Type B pancreatic cell (in vitro differentiated cells): Measurements from ENCODE around the gene SCGB3A2. TPM values are rescaled to one million over a fixed set of nuclear protein-coding genes. Genes with fewer than 3 reads are reported as not detected.

Experiments used
- DNase-seq: peaks from one replicate; pipeline ENCODE4 v3.0.0; 2021; ENCODE audit warnings: mixed read lengths; ENCODE audit not compliant: unreplicated experiment; ENCODE audit errors: extremely low spot score
- H3K27ac Mint-ChIP-seq: 2 replicates; pipeline ENCODE4 v1.8.0; 2021; ENCODE audit warnings: mild to moderate bottlenecking, mixed read lengths
- H3K27me3 Mint-ChIP-seq: 2 replicates; pipeline ENCODE4 v1.8.0; 2021; ENCODE audit warnings: mixed read lengths
- H3K36me3 Mint-ChIP-seq: 2 replicates; pipeline ENCODE4 v1.8.0; 2021; ENCODE audit warnings: mixed read lengths
- H3K4me1 Mint-ChIP-seq: one replicate; pipeline ENCODE4 v1.8.0; 2021; ENCODE audit warnings: mixed read lengths; ENCODE audit not compliant: unreplicated experiment
- H3K4me3 Mint-ChIP-seq: 2 replicates; pipeline ENCODE4 v1.8.0; 2021; ENCODE audit warnings: mild to moderate bottlenecking, mixed read lengths
- H3K9me3 Mint-ChIP-seq: 2 replicates; pipeline ENCODE4 v1.8.0; 2021; ENCODE audit warnings: mixed read lengths
- total RNA-seq: library from RNA; stranded (reverse); gene quantifications from 2 replicates; pipeline ENCODE4 v1.2.1, GENCODE V29; 2021; ENCODE audit warnings: low replicate concordance
- TF ChIP-seq, protein P1 (sequence below): fragments of 200-600 bp; sonication (generic); conservative IDR thresholded peaks from 2 replicates; pipeline ENCODE4 v1.5.0; 2021; ENCODE audit warnings: antibody characterized with exemption, mild to moderate bottlenecking

SCGB3A2 gene
- total RNA-seq, 1 donor from 2014 or later: not detected

DNA sequence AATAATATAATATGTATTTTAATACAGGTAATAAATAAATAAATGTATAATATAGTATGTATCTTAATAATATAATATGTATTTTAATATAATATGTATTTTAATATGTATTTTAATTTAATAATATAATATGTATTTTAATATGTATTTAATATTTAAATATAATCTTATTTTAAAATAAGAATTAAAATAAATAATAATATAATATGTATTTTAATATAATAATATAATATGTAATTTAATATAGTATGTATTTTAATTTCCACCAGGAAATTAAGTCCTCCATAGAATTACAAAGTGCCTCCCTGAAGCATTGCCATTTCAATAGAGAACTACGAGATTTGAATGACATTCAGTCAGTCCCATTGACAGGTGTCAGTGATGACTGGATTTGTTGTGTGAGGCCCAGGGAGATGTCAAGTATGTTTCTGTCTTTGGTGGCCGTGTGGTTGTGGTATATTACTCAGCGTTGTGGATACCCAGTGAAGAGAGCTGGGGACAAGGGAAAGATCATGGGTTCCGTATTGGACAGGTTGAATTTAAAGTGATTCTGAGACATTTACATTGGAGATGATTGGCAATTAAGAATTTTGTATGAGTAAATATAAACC, 42.0 kb downstream of the SCGB3A2 start:
- H3K9me3 Mint-ChIP-seq: no peaks in the 10 kb centered on the region
- H3K27ac Mint-ChIP-seq: no peak overlapping the region
- H3K4me1 Mint-ChIP-seq: no peaks in the 10 kb centered on the region
- no peak overlapping the region for H3K4me3 Mint-ChIP-seq
- TF ChIP-seq, protein P1, sequence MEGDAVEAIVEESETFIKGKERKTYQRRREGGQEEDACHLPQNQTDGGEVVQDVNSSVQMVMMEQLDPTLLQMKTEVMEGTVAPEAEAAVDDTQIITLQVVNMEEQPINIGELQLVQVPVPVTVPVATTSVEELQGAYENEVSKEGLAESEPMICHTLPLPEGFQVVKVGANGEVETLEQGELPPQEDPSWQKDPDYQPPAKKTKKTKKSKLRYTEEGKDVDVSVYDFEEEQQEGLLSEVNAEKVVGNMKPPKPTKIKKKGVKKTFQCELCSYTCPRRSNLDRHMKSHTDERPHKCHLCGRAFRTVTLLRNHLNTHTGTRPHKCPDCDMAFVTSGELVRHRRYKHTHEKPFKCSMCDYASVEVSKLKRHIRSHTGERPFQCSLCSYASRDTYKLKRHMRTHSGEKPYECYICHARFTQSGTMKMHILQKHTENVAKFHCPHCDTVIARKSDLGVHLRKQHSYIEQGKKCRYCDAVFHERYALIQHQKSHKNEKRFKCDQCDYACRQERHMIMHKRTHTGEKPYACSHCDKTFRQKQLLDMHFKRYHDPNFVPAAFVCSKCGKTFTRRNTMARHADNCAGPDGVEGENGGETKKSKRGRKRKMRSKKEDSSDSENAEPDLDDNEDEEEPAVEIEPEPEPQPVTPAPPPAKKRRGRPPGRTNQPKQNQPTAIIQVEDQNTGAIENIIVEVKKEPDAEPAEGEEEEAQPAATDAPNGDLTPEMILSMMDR: no peak
- H3K36me3 Mint-ChIP-seq: no peaks in the 10 kb centered on the region
- DNase-seq: no peak
- H3K27me3 Mint-ChIP-seq: no peaks in the 10 kb centered on the region

DNA sequence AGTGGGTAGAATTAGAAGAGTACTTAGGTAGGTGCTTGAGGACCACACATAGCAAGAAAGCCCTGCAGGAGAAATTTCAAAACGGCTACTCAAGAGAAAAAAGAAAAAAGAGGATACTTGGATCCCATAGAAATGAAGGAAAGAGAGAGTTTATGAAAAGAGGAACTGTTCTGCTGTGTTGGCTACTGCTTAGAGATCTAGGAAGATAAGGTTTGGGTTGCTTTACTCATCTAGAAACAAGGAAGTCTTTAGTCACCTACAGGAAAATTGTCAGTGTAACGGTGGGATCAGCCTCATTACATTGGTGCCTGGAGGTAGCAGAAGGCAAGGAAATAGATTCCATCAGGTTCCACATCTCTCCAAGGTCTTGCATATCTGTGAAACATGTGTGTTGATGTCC, 42.6 kb downstream of the SCGB3A2 start:
- H3K4me3 Mint-ChIP-seq: no peak overlapping the region
- no peaks in the 10 kb centered on the region for H3K9me3 Mint-ChIP-seq
- DNase-seq: no peak
- TF ChIP-seq, protein P1: no peak
- H3K27ac Mint-ChIP-seq: no peak overlapping the region
- no peaks in the 10 kb centered on the region for H3K4me1 Mint-ChIP-seq
- no peaks in the 10 kb centered on the region for H3K36me3 Mint-ChIP-seq
- H3K27me3 Mint-ChIP-seq: no peaks in the 10 kb centered on the region

DNA sequence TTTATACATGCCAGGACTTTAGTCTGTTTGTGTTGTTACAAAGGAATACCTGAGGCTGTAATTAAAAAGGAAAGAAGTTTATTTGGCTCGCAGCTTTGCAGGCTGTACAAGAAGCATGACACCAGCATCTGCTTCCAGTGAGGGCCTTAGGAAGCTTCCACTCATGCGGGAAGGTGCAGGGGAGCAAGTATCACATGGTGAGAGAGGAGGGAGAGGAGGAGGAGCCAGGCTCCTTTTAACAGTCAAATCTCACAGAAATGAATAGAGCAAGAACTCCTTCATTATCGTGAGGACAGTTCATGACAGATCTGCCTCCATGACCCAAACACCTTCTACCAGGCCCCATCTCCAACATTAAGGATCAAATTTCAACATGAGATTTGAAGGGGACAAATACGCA, 46.5 kb downstream of the SCGB3A2 start:
- no peaks in the 10 kb centered on the region for H3K36me3 Mint-ChIP-seq
- DNase-seq: no peak
- no peaks in the 10 kb centered on the region for H3K4me1 Mint-ChIP-seq
- H3K27me3 Mint-ChIP-seq: no peaks in the 10 kb centered on the region
- no peak overlapping the region for H3K27ac Mint-ChIP-seq
- H3K9me3 Mint-ChIP-seq: no peaks in the 10 kb centered on the region
- TF ChIP-seq, protein P1: no peak
- H3K4me3 Mint-ChIP-seq: no peak overlapping the region

GRCh38 chr5:147927901-147928300, 49.4 kb downstream of the SCGB3A2 start:
- no peak overlapping the region for H3K4me3 Mint-ChIP-seq
- no peaks in the 10 kb centered on the region for H3K36me3 Mint-ChIP-seq
- no peaks in the 10 kb centered on the region for H3K27me3 Mint-ChIP-seq
- H3K4me1 Mint-ChIP-seq: no peaks in the 10 kb centered on the region
- TF ChIP-seq, protein P1: no peak
- no peak overlapping the region for H3K27ac Mint-ChIP-seq
- H3K9me3 Mint-ChIP-seq: no peaks in the 10 kb centered on the region
- no peak for DNase-seq

- TF ChIP-seq, protein P1: no peak
- Mint-ChIP-seq H3K9me3 (no peaks in the 10 kb centered on the region), H3K27me3 (no peaks in the 10 kb centered on the region), H3K4me3 (no peak overlapping the region), H3K27ac (no peak overlapping the region), H3K4me1 (no peaks in the 10 kb centered on the region), H3K36me3 (no peaks in the 10 kb centered on the region)
- DNase-seq: no peak
Observed at GRCh38 chr5:147930769-147931168, 52.3 kb downstream of the SCGB3A2 start.

Other genes with a start within 250 kb of the SCGB3A2 start
- 2.7 and 13.8 TPM in 2 replicates for gene JAKMIP2, start 96.0 kb upstream of the SCGB3A2 start, total RNA-seq
- 613 and 930 TPM in 2 replicates for gene SPINK1, start 47.0 kb upstream of the SCGB3A2 start, total RNA-seq
- not detected in 2 replicates for gene C5orf46, start 27.8 kb downstream of the SCGB3A2 start, total RNA-seq
- gene SPINK5, start 185.3 kb downstream of the SCGB3A2 start, total RNA-seq: 14.1 and 26.0 TPM in 2 replicates